Keratinocyte (primary cell): ENCODE measurements around the gene CHD2. TPM values are rescaled to one million over a fixed set of nuclear protein-coding genes. Genes with fewer than 3 reads are reported as not detected.

ENCODE experiments used
- DNase-seq: peaks from one replicate; pipeline ENCODE4 v3.0.0-alpha.2; 2011; ENCODE audit warnings: low read depth, missing footprints, low spot score
- FAIRE-seq: peaks from 2 replicates; lab custom pipeline; 2011; peaks lifted over from hg19 to GRCh38; lab: Jason Lieb, UNC
- H2AFZ ChIP-seq: 2 replicates; pipeline ENCODE4 v1.6.0; 2012; ENCODE audit warnings: low read length, control low read depth, inconsistent platforms; ENCODE audit not compliant: control insufficient read depth
- H3K27ac ChIP-seq: 2 replicates; pipeline ENCODE4 v1.5.1; 2011; ENCODE audit warnings: low read length; ENCODE audit not compliant: control insufficient read depth, insufficient read depth
- H3K27me3 ChIP-seq: 3 replicates; pipeline ENCODE4 v1.6.0; 2011; ENCODE audit warnings: low read length; ENCODE audit not compliant: control insufficient read depth, insufficient read depth; ENCODE audit errors: extremely low read depth
- H3K36me3 ChIP-seq, 2 experiments: 2 replicates in 1 of 2; 3 replicates in 1 of 2; pipeline ENCODE4 v1.5.1; 2011; ENCODE audit warnings: low read length in 2 of 2, mild to moderate bottlenecking in 1 of 2; ENCODE audit not compliant: control insufficient read depth in 2 of 2, insufficient read depth in 2 of 2; ENCODE audit errors: extremely low read depth in 1 of 2
- H3K4me1 ChIP-seq: 3 replicates; pipeline ENCODE4 v1.5.1; 2011; ENCODE audit warnings: low read length; ENCODE audit not compliant: control insufficient read depth, insufficient read depth; ENCODE audit errors: extremely low read depth
- H3K4me2 ChIP-seq: 3 replicates; pipeline ENCODE4 v1.6.0; 2011; ENCODE audit warnings: low read depth, low read length; ENCODE audit not compliant: control insufficient read depth, insufficient read depth; ENCODE audit errors: extremely low read depth
- H3K4me3 ChIP-seq, 3 experiments: fragments of 200-600 bp in 1 of 3; sonication (generic) in 1 of 3; 2 replicates in 2 of 3; 3 replicates in 1 of 3; pipeline ENCODE4 v1.5.1; 2011 to 2016; ENCODE audit warnings: low read length in 3 of 3, mild to moderate bottlenecking in 3 of 3, control low read depth in 2 of 3, inconsistent platforms in 1 of 3, low read depth in 1 of 3, mixed read lengths in 1 of 3, mixed run types in 1 of 3, moderate library complexity in 1 of 3; ENCODE audit not compliant: control insufficient read depth in 2 of 3, insufficient read depth in 2 of 3; ENCODE audit errors: extremely low read depth in 1 of 3
- H3K79me2 ChIP-seq: 2 replicates; pipeline ENCODE4 v1.6.0; 2012; ENCODE audit warnings: low read length; ENCODE audit not compliant: control insufficient read depth, insufficient read depth
- H3K9ac ChIP-seq: 3 replicates; pipeline ENCODE4 v1.6.0; 2011; ENCODE audit warnings: low read length; ENCODE audit not compliant: control insufficient read depth, insufficient read depth; ENCODE audit errors: extremely low read depth
- H3K9me1 ChIP-seq: 3 replicates; pipeline ENCODE4 v1.6.0; 2011; ENCODE audit warnings: low read length; ENCODE audit not compliant: control insufficient read depth, insufficient read depth; ENCODE audit errors: extremely low read depth
- H3K9me3 ChIP-seq: 2 replicates; pipeline ENCODE4 v1.5.1; 2012; ENCODE audit warnings: low read depth, low read length; ENCODE audit not compliant: control insufficient read depth
- H4K20me1 ChIP-seq: 3 replicates; pipeline ENCODE4 v1.6.0; 2011; ENCODE audit warnings: low read length; ENCODE audit not compliant: control insufficient read depth, insufficient read depth; ENCODE audit errors: extremely low read depth
- EZH2 ChIP-seq: IDR thresholded peaks from one replicate; pipeline ENCODE4 v1.6.1; 2012; ENCODE audit warnings: inconsistent platforms, mild to moderate bottlenecking, low read length, moderate library complexity
- dilution Hi-C: fragments of 300-500 bp; cut with MboI; formaldehyde crosslinking; loops from one replicate; pipeline ENCODE4 v1.7.0; 2020; ENCODE audit warnings: low sequenced_read_pairs; ENCODE audit not compliant: extremely low pct_ligation_motif_present
- polyA plus RNA-seq, 5 experiments: library from polyadenylated mRNA; depleted of rRNA in 3 of 5; stranded (reverse) in 3 of 5; stranded (forward) in 1 of 5; unstranded in 1 of 5; fragments of >200 nt; gene quantifications; 1 replicate in 1 of 5; 2 replicates in 3 of 5; 3 replicates in 1 of 5; pipeline versions ENCODE4 v1.2.1 to v1.2.3, GENCODE V29; 2011 to 2012; ENCODE audit warnings: missing spikeins in 2 of 5, low read depth in 1 of 5, low replicate concordance in 1 of 5
- TF ChIP-seq, protein P1 (sequence below), 3 experiments: IDR thresholded peaks in 1 of 3; conservative IDR thresholded peaks in 1 of 3; optimal IDR thresholded peaks in 1 of 3; 2 replicates in 2 of 3; 3 replicates in 1 of 3; pipeline versions ENCODE3 to v1.5.1; 2011; ENCODE audit warnings: low read length in 3 of 3, mild to moderate bottlenecking in 3 of 3, moderate library complexity in 2 of 3, control low read depth in 1 of 3, inconsistent platforms in 1 of 3; ENCODE audit not compliant: insufficient read depth in 2 of 3; ENCODE audit errors: extremely low read depth in 1 of 3

The CHD2 gene
- polyA plus RNA-seq, 1 donor (not counting 4 experiments of a cell fraction or from before 2014, with no cell fraction given), result 62.0 TPM

DNA sequence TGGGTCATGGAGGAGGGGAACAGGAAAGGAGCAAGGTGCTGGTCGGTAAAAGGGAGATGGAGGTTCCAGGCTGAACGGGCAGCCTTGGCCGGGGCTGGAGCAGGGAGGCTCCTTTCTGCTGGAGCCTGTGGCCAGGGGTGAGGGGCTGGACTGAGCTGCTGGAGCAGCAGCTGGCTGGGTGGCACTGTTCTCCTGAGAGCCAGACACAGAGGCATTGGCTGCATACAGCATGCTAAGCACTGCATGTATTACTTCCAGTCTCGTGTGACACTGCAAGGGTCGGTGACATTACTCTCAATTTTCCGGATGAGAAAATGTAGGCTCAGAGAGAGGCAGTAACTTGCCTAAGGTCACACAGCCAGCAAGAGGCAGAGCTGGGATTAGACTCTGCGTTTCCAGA lies 146.6 kb downstream of the CHD2 start:
- Histone ChIP-seq H4K20me1 (no peaks in the 10 kb centered on the region), H3K9ac (no peak overlapping the region), H3K9me3 (no peaks in the 10 kb centered on the region), H3K4me1 (peaks cover 6% of the 10 kb centered on the region), H2AFZ (no peak overlapping the region), H3K9me1 (no peaks in the 10 kb centered on the region), H3K79me2 (no peaks in the 10 kb centered on the region), H3K4me2 (no peak overlapping the region), H3K36me3 (no peaks in the 10 kb centered on the region), H3K27ac (no peak overlapping the region), H3K27me3 (peaks cover 11% of the 10 kb centered on the region), H3K4me3 (no peak overlapping the region)
- dilution Hi-C loops, result no loop called here
- DNase-seq (no peak), FAIRE-seq (no peak)
- no peak for TF ChIP-seq EZH2
- TF ChIP-seq, protein P1, sequence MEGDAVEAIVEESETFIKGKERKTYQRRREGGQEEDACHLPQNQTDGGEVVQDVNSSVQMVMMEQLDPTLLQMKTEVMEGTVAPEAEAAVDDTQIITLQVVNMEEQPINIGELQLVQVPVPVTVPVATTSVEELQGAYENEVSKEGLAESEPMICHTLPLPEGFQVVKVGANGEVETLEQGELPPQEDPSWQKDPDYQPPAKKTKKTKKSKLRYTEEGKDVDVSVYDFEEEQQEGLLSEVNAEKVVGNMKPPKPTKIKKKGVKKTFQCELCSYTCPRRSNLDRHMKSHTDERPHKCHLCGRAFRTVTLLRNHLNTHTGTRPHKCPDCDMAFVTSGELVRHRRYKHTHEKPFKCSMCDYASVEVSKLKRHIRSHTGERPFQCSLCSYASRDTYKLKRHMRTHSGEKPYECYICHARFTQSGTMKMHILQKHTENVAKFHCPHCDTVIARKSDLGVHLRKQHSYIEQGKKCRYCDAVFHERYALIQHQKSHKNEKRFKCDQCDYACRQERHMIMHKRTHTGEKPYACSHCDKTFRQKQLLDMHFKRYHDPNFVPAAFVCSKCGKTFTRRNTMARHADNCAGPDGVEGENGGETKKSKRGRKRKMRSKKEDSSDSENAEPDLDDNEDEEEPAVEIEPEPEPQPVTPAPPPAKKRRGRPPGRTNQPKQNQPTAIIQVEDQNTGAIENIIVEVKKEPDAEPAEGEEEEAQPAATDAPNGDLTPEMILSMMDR (optimal IDR thresholded peaks at IDR 0.05 in 1 of 3, IDR thresholded peaks at IDR 0.05 in 1 of 3, conservative IDR thresholded peaks at IDR 0.05 in 1 of 3; ENCODE audit: extremely low read depth in 1 of 3, insufficient read depth in 2 of 3, low read length in 3 of 3), result no peak

DNA sequence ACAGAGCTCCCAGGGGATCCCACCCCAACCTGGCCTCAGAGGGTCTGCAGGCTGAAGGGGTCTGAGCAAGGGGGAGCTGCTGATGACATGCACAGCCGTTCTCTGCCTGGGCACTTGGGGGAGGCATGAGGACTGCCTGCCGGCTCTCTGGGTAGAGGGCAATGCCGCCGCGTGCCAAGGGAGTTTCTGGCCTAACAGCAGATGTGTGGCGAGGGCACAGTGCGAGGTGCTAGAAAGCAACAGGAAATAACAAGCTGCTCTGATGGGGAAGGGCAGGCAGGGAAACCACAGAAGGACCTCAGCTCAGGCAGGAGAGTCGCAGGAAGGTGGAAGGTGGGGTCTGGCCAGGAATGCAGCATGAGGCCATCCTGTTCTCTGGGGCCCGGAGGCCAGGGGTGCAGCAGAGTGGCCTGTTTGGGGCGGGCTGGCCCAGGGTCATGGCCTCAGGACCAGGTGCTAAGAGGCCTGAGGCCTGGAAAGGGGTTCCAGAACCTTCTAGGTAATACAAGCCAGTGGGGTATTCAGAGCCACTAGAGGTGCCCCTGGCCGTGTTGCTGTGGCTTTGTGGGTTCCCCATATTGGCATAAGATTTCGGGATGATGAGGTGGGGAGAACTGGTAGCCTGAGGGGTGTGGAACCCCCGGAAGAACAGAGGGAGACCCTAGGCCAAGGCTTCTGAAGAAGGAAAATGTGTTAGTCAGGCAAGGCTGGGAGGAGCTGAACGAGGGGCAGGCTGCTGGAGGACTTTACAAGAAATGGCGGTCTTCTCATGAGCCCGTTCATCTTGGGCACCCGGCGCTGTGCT lies 147.7 kb downstream of the CHD2 start:
- Histone ChIP-seq H3K9ac (no peak overlapping the region), H3K4me3 (no peak overlapping the region), H3K9me1 (no peaks in the 10 kb centered on the region), H4K20me1 (no peaks in the 10 kb centered on the region), H3K27ac (no peak overlapping the region), H3K4me2 (no peak overlapping the region), H2AFZ (no peak overlapping the region), H3K79me2 (no peaks in the 10 kb centered on the region), H3K9me3 (no peaks in the 10 kb centered on the region), H3K36me3 (no peaks in the 10 kb centered on the region), H3K4me1 (peaks cover 6% of the 10 kb centered on the region), H3K27me3 (peaks cover 8% of the 10 kb centered on the region)
- dilution Hi-C loops, result no loop called here
- TF ChIP-seq, protein P1 (optimal IDR thresholded peaks at IDR 0.05 in 1 of 3, IDR thresholded peaks at IDR 0.05 in 1 of 3, conservative IDR thresholded peaks at IDR 0.05 in 1 of 3; ENCODE audit: extremely low read depth in 1 of 3, insufficient read depth in 2 of 3, low read length in 3 of 3), result no peak
- no peak for TF ChIP-seq EZH2
- FAIRE-seq, result no peak
- no peak for DNase-seq
